GM18868 (cell line): ENCODE results near the gene NSL1.

ENCODE experiments used
- ATAC-seq: cut with Tn5 transposase; IDR thresholded peaks from one replicate; pipeline ENCODE4 v1.9.1; 2021; ENCODE audit warnings: mild to moderate bottlenecking, moderate library complexity; ENCODE audit not compliant: unreplicated experiment

The NSL1 gene

DNA sequence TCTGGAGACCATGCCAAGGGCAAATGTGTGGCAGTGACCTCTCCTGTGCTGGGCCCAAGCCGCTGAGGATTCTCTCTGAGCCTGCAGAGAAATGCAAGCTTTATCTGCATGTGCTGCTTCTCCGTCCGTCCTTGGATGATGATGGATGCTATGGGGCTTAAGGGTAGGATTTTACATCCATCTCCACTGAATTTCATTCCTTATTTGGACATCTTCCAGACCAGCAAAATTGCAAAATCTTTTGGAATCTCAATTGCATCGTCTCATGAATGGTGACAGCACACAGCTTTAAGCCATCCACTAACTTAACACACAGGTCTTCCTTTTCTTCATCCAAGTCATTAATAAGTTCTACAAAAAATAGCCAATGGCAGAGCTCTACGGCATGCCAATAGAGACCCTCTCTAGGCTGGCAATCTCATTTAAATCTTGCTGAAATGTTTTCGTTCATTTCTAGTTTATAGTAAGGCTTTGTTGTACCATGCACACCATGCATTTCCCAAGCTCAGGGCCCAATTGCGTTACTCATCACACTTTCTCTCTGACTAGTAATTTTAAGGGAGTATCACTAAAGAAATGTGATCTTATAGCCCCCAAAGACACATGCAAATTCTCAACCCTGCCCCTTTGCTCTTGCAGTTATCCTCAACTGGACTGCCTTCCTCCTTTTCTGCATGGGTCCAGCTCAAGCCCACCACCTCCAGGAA lies 103.1 kb downstream of the NSL1 start:
- no peak for ATAC-seq

GRCh38 chr1:212687811-212688210 lies 103.8 kb downstream of the NSL1 start:
- no peak for ATAC-seq

- ATAC-seq: no peak
These were observed 105.0 kb downstream of the NSL1 start for GRCh38 chr1:212686591-212686990.

- no peak for ATAC-seq
These were observed 105.5 kb downstream of the NSL1 start for GRCh38 chr1:212686069-212686468.

GRCh38 chr1:212685429-212685828 lies 106.1 kb downstream of the NSL1 start:
- ATAC-seq: no peak

DNA sequence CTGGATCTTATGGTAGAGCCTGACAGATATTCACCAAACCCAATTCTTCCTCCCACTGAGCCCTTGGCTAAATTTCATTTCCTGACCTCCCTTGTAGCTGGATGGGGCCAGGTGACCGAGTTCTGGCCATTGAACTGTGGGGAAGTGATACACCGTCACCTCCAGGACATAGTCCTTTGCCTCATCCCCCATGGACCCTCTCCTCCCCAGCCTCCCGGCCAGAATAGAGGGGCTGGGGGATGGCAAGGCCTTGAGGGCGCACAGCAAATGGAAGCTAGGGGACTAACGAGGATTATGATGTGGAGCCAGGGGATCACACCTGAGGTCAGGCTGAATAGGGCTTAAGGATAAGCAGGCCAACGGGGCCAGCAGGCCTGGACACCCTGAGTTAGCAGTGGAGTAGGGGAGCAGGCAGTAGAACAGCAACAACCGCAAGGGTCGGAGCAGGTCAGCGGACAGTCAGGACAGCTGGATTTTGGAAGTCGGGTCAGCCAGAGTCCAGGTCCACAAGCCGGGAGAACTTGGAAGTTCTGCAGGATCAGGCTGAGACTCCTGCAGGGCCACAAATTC lies 107.0 kb downstream of the NSL1 start:
- ATAC-seq: no peak

DNA sequence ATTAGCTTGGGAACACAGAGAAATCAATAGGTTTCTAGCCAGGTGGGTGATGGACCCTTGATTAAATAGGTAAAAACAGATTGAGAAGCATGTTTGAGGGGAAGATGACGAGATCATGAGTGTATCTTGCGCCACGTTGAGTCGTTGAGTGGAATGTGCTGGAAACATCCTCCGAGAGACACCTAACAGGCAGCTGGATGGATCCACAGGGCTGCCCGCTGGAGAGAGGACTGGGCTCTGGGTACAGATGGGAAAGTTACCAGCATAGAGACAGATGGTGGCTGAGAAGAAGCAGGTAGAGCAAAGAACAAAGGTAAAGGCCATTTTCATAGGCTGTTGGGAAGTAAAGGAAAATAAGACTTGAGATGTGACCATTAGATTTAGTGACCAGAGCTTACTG lies 107.5 kb downstream of the NSL1 start:
- ATAC-seq: no peak

GRCh38 chr1:212683357-212683722 lies 108.2 kb downstream of the NSL1 start:
- peak; percentile 67 for ATAC-seq

DNA sequence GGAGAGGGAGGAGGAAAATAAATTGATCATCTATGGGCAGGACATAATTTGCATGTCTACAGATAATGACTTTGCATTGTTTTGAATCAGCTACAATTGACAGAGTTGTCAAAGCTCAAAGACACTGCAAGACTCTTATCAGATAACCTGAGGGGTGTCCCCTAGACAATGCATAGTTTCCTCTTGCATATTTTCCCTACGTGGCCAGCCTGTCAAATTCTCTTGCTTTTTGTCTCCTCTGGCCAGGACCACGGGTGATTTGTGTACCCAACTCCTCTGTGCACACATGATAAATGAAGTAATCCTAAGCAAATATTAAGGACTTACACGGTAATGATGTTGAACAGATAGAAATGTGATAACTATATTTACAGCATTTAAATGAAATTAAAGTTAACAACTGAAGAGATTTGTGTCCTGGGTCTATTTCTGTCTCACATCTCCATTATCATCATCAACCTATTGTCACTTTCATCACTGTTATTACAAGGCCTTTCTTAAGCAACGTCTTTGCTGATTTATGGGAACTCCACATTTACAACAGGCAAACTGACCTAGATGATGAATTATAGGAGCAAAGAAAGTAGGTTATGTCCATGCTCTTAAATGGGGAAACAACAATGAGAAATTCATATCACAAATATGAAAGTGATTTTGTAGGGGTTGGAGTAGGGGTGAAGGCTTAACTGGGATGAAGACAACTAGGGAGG lies 110.7 kb downstream of the NSL1 start:
- no peak for ATAC-seq

DNA sequence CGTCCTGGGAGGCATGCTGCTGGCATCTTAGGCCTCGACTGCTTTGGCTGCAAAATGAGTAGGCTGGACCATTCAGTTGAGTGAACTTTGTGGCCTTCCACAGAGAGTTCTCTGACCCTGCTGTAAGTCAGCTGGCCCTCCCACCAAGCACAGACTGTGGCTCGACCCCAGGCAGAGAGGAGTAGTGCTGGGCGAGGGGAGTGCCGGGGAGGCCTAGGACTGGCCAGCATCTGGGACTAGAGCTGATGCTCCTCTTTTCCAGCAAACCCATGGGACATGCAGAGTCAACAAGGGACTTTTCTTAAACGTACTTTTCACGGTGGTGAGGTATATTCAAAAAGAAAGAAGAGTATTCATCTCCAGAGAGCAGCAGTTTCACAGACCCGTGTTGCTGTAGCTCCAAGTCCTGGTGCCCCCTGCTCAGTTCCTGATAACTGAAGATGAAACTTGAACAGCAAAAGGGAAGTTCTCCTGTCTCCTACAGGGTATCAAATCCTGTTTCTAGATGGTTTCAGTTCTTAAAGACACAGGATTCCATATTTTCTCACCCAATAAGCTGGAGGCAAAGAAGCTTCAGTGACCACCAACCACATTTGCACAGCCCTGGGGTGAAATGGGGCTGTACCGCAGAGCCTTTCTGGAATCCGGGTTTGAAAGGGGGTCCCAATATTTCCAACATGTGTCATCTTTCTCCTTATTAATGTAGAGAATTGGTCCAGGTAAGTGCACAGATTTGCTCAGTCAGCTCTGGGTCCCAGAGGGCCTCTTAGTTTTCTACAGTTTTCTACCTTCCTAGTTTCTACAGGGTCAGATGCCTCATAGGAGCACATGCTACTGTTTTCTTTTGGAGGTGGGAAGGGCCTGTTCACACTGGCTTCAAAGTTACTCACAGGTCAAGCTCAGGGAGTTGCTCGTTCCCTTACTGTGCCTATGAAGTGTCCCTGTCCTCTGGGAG lies 112.8 kb downstream of the NSL1 start:
- peak; percentile 71 for ATAC-seq

DNA sequence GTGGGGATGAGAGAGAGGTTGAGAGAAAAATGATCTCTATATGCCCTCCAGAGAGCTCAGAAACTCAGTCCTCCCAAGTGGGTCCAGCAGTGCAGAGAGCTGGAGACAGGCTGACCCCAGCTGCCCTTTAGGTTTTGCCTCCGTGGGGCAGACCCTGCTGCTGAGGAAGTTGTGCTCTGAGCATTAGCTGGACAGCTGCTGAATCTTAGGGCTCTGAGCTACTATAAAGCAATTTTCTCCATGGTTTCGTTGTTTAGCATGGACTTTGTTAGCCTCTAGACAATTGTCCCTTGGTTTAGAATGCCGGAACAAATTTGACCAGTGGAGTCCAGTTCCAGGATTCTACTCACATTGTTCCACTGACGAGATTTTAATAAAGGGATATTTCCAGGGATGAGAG lies 114.0 kb downstream of the NSL1 start:
- ATAC-seq: no peak

DNA sequence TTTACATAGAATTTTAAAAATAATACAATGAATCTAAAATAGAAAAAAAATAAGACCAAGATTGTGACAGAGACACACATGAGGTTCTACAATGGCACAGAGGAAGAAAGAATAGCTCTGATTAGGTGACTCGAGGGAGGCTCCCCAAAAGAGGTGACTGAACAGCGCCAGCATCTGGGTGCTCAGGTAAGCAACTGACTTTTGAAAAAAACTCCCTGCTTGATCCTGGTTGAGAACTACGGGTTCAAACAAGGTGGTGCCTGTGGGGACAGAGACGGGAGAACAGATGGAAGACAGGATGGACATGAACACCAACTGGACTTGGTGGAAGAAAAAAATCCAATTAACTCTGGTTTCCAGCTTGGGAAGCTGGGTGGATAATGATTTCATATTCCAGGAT lies 114.4 kb downstream of the NSL1 start:
- ATAC-seq: no peak
